Stimulated activated CD8-positive, alpha-beta memory T cell treated with anti-CD3 and anti-CD28 coated beads, Interleukin-12 subunit alpha, Interleukin-12 subunit beta, amount 100 ng/mL, for 4 hours (primary cell): ENCODE measurements around the gene KRTAP10-12.
"Not testable (repeated sequence)": the region's sequence is repeated elsewhere in the genome, so short reads cannot be mapped to it uniquely, and the experiment has no call there.

ENCODE experiments used
- DNase-seq: peaks from one replicate; pipeline ENCODE4 v3.0.0-alpha.2; 2020; ENCODE audit warnings: low read depth

The KRTAP10-12 gene

DNA sequence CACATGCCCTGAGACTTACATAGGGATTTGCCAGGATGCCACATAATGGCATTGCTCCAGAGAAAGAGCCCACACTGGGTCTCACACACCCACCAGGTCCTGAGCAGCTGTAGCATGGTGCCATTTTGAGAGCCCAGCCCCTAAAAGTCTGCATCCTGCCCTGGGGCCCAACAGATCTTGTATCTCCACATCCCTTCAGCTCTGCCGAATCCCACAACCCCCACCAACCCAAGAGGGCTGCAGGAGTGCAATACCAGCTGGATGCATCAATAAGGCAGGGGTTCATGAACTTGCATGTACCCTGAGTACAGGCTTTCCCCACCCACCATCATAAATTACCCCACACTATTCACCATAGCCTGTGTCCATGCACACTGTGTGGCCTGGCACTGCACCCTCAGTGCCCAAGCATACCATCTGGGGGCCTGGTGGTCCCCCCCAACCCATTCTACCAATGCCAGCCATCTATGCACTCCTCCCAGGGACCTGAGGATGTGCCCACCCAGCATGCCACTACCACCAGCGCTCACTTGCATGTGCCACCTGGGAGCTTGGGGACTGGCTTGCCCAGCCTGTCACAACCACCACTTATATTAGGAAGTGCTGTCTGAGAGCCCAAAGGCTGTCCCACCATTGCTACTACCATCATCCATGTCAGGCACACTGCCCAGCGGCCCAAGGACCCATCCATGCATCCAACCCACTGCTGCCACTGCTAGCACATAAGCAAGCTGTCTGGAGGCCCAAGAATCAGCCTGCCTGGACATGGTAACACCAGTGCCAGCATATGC, 26.1 kb upstream of the KRTAP10-12 start:
- no peak for DNase-seq

DNA sequence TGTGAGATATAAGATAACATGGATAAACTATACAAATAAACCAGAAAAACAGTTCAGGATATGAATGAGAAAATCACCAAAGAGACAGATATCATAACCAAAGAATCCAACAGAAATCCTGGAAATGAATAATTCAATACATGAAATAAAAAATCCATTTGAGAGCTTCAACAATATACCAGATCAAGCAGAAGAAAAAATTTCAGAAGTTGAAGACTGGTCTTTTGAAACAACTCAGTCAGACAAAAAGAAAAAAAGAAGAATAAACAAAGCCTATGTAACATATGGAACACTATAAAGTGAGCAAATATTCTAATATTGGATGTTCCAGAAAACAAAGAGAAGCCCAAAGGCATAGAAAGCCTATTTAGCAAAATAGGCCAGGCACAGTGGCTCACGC, 25.1 kb upstream of the KRTAP10-12 start:
- DNase-seq, result no peak

DNA sequence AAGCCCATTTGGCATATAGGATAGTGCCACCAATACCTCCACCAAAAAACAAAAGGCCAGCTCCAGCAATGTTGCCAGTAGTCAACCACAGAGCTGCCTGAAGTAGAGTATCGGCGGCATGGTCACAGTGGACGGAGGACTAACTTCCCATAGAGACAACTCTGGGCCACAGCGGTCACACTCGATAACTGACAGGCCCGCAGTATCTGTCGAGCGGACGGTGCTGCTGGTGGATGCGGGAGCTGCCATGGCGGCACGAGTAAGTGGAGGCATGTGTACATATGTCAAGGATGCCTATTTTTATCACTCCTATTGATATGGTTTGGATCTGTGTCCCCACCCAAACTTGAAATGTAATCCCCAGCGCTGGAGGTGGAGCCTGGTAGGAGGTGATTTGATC, 19.1 kb upstream of the KRTAP10-12 start:
- no peak for DNase-seq

DNA sequence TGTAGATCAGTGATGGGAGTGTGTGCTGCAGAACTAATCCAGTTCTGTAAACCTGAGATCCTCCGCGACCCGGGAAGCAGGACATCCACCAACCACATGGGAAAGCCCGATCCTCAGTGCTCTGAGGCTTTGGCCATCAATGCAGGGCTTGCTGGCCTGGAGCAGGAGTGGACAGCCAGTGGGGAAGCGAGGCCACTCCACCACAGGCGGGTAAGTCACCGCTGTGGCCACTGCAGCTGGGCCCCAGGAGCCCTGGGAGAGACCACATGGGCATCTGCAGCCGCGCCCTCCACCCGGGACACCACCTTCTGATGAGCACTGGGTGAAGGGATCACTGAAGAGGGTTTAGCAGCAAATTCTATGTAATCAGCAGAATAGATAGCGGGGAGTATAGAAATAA, 15.8 kb upstream of the KRTAP10-12 start:
- DNase-seq, result no peak

DNA sequence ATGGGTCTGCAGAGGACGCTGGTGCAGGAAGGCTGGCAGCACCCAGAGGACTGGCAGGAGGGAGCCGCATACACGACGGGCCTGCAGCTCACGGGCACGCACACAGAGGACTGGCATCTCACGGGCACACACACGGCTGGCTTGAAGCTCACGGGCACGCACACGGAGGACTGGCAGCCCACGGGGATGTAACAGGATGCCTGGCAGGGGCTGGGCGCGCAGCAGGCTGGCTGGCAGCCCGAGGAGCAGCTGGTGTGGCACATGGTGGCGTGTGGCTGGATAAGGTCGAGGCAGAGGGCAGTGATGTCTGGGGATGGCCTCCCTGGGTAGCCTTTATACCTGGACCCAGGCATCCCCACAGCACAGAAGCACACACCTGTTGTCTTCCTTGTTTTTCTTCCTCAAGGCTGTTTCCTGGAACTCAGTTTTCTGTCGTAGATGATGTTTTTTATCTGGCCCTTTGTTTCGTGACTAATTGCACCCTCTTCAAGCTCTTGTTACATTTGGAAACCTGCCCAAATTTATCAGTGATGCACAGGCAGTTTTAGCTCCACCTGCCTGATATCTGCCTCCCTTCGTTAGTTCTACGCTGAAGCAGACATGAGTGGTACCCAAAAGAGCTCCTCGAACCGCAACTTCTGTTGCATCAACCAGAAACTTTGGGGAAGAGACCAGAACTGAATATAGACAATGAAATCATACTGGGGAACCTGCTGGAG, 15.0 kb upstream of the KRTAP10-12 start, which contains the start of gene KRTAP12-1:
Gene KRTAP12-1 (minus strand): TSS at position 303 of the 719 bp plus-strand sequence. CDS start 40 bp downstream, at position 263.
- no peak for DNase-seq

DNA sequence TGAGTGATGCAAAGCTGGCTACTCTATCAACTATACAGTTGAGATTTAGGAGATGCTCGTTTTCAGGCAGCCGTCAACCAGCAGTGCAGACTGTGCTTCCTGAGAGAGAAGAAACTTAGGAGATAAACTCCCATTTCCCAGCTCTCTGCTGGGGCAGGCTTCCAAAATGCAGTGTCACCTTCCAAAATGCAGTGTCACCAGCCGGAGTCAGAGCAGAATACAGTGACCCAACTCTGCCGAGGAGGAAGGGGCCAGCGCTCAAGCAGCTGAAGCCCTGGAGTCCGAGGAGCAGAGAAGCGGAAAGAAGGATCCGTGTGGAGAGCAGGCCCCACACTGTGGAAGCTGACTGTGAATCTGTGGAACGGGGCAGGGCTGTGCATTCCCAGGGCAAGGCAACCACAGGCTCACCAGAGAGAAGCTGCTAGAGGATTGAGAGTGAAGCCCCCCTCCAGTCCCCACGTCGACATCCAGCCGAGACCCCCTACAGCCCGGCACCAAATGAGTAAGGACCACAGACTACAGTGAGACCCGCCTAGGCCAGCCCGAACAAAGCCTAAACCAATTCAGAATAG, 14.3 kb upstream of the KRTAP10-12 start:
- no peak for DNase-seq

DNA sequence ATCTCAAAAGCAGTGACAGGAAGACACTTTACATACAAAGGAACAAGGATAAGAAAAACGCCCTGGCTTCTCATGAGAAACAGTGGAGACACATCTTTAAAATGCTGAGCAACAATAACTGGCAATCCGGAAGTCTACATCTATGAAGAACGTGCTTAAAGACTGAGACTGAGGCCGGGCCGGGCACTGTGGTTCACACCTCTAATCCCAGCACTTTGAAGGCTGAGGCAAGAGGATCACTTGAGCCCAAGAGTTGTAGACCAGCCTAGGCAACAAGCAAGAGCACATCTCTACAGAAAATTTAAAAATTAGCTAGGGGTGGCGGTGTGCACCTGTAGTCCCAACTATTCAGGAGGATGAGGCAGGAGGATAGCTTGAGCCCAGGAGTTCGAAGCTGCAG, 12.9 kb upstream of the KRTAP10-12 start:
- no peak for DNase-seq

DNA sequence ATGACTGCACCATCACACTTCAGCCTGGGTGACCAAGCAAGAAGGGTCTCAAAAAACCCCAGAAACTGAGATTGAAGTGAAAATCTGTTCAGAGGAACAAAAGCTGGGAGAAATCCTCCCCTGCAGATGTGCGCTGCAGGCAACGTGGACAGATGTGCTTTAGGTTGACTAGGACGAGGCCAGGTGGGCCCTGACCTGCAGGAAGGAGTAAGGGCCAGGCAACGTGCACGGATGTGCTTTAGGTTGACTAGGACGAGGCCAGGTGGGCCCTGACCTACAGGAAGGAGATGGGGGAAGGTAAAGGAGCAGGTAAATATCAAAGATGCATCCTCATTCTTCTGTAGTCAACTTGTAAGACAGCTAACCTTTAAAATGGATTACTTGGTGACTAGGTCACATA, 12.5 kb upstream of the KRTAP10-12 start:
- no peak for DNase-seq

DNA sequence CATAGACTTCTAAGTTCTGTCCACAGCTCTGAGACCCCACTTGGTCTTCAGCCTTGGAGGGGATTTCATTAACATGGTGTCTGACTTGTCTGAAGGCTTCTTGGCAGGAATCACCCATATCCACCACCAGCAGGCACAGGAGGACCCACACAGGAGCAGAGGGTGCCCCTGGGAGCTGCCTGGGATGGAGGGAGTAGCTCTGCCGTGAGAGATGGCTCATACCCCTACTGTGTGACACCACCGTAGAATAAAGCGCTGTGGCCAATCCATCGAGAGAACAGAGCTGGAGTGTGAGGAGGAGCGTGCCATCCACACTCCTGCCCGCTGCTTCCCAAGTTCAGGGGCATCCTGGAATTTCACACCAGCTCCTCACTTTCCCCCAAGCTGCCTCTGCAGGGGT, 11.9 kb upstream of the KRTAP10-12 start:
- not testable (repeated sequence) for DNase-seq

DNA sequence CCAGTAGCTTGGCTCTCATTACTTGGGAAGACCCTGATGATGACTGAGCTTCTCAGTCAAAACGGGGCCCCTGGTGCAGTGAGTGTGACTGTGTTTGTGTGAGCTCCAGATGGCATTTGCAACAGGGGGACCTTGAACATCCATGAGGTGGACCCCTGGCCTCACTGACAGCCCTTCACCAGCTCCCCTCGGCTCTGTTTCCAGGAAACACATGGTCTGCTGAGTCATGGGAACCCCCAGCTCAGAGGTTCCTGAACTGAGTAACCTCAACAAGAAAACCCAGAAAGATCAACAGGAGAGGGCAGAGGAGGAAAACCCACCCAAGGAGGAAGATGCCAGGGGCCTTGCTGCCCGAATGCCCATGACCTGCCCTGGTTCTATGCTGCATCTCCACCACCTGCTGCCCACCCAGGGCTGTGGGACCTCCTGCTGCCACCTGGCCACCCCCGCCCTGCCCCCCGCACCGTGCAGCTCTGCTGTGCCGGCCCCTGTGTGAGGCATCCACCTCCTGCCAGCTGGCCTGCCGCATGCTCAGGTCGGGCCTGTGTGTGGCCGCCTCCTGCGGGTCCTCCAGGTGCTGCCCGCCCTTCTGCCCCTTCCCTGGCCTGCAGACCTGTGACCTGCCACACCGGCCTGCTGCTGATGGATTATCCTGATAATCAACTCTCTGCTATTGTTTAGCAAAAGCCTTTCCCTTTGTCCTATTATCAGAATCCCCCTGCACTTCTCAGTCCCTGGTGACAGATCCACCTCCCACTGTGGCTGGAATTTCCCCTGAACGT, 10.8 kb upstream of the KRTAP10-12 start:
- no peak for DNase-seq

DNA sequence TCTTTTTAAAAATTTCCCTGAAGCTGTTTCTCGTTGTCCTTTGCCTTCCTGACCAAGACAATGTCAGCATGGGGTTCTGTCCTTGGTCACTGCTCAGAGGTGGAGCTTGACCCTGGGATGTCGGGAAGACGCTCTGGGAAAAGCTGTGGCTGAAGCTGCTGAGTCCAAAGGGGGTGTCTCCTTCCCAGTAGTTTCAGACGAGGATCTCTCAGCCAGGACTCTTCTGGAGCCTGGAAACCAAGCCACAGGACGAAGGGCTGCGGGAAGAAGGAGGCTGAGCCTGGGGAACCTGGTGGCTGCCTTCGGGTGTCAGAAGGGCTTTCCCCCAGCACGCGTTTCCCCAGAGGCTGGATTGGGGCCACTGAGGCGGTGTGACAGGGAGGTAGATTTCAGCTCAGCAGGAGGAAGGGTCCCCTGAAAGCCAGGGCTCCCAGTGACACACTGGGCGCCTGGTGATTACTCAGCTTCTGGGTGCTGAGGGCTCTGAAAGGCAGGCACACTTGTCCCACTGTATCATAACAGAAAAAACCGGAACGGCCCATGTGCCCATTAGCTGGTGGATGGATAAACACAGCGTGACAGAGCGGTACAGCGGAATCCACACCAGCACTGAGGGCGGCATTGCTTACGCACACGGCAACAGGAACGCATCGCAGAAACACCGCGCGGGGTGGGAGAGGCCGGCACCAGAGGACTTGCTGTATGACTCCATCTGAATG, 10.0 kb upstream of the KRTAP10-12 start:
- DNase-seq, result no peak

DNA sequence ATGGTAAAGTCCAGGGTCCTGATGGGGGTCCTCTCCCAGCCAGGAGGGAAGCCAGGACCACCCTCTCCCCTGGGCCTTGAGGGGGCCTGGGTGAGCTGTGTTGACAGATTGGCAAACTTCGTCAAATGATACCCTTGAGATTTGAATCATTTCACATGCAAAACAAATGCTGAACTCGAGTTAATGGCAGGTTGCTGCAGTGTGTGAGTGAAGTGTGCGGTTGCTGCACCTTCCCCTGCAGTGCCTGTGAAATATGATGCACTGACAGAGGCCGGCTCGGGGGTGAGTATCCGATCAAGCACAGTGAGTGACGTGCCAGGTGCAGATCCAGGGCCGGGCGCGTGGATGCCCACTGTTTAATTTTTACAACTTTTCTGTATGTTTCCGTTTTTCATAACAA, 9.3 kb upstream of the KRTAP10-12 start:
- DNase-seq, result no peak

DNA sequence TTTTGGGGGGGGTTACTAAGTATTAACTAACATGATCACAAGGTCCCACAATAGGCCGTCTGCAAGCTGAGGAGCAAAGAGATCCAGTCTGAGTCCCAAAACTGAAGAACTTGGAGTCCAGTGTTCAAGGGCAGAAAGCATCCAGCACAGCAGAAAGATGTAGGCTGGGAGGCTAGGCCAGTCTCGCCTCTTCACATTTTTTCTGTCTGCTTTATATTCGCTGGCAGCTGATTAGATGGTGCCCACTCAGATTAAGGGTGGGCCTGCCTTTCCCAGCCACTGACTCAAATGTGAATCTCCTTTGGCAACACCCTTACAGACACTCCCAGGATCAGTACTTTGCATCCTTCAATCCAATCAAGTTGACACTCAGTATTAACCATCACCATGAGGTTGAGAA, 7.2 kb upstream of the KRTAP10-12 start:
- not testable (repeated sequence) for DNase-seq

DNA sequence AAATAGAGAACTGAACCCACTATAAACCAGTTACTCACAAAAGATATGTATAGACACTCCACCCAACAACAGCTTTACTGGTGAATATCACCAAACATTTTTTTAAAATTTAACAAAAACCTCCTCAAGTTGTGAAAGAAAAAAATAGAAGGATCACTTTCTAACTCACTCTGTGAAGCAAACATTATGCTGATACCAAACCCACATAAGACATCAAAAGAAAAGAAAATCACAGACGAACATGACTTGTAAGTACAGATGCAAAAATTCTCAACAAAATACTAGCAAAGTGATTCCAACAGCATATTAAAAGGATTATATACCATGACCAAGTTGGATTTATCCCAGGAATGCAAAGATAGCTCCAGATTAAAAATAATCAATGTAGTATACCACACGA, 5.3 kb upstream of the KRTAP10-12 start:
- DNase-seq, result no peak

DNA sequence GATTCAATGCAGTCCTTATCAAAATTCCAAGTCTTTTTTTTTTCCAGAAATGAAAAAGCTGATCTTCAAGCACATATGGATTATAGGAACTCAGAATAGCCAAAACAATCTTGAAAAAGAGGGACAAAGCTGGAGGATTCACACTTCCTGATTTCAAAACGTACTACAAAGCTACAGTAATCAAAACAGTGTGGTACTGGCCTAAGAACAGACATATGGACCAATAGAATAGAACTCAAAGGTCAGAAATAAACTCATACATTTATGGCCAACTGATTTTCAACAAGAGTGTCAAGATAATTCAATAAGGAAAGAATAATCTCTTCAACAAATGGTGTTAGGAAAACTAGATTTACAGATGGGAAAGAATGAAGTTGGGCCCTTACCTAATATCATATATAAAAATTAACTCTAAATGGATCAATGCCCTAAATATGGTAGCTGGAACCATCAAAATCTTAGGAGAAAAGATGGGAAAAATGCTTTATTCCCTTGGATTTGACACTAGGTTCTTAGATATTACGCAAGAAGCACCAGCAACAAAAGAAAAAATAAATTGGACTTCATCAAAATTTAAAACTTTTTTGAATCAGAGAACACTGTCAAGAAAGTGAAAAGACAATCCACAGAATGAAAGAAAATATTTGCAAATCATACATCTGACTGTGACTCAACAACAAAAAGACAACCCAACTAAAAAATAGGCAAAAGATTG, 4.0 kb upstream of the KRTAP10-12 start:
- no peak for DNase-seq

DNA sequence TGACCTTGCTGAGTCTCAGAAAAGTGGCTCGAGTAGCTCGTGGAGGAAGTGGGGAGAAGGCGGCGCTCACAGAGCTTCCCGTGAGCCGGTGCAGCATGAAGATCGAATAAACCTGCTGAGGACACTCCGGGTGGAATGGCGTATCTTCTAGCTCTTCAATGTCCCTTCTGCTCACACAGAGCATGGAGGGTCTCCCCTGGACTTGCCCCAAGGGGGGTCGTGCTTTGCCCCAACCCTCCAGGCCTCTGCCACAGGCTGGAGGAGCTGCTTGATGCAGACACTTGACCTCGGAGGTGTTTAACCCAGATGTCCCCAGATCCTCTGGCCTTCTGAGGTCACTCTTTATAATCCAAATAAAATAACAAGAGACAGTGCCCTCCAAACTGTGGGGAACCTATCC, 2.2 kb upstream of the KRTAP10-12 start:
- no peak for DNase-seq

DNA sequence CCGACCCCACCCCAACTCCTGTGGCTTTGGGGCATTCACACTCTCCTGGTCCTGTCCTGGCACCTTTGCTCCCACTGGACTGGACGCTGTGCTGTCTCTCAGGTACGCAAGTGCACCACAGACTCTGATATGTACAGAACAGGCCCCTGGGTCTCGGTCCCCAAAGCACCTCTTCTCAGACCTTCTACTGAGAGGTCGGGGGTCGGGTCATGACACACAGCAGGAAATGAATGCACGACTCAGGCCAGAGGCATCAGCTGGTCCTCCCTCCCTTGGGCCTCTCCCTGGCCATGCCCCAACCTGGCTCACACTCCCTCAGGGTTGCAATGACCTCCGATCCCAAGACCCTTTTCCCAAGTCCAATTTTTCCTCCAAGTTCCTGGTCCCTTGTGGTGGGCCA, 1.8 kb upstream of the KRTAP10-12 start:
- no peak for DNase-seq

DNA sequence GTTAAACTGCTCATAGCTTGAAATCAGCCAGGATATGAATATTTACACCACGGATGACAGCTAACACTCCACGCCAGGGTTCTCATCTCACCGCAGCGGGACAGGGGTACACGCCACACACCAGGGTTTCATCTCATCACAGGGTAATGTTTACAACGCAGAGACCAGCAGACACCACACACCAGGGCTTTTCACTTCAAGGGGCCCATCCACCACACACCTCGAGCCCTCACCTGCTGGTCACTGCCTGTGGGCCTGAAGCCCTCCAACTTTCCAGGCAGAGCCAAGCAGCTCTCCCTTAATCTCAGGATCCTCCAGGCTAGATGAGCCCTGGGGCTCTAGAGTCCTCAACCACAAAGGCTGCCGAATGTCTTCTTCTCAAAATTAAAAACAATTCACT, 1.3 kb upstream of the KRTAP10-12 start:
- DNase-seq, result no peak

DNA sequence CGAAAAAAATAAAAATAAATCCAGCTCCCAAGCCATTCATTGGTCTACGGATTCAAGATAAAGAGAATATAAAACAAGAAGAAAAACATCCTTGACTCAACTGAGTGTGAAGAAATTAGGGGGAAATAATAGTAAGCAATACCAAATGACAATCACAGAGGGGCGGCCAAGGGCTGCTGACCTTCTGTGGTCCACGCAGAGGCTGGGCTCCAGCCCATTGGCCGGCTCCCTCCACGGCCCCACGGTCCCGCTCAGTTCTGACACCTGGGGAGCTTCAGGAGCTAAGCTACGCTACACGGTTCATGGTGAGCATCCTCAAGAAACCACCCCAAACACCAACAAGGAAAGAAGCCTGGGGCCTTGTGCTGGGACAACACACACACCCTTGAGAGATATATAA, 400 bp upstream of the KRTAP10-12 start:
- no peak for DNase-seq

DNA sequence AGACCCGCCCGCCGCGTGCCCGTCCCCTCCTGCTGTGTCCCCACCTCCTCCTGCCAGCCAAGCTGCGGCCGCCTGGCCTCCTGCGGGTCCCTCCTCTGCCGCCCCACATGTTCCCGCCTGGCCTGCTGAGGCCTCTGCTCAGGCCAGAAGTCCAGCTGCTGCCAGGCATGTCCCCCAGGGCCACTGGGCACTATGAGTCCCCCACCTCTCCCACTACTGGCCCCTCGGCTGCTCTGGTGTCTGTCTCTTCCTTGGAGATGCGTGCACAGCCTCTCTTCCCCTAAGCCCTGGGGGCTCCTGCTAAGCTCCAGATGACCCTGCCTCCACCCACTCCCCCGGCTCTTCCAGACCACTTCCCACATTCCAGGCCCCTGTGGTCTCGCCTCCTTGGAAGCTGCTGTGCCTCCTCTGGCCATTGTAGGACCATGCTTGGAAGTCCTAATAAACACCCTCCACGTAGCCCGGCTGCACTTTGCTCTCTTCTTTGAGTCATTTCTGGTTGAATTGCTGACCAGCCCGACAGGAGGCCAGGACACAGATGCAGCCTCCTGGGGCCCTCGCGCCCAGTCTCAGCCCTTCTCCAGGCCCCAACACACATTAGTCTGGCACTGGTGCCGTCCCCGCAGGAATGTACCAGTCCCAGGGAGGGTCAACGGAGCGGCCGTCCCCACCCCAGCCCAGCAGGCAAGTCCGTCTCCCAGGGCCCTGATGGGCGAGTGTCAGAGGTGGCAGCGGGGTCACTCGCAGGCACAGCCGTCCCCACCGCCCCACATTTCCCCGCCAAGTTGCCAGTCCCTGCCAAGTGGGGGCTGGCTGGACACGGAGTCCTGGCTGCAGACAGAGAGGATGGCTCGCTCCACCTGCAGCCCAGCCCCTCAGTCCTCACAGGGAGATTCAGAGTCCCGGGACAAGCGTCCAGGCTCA, 1.1 kb downstream of the KRTAP10-12 start:
- no peak for DNase-seq
